Astrocyte (in vitro differentiated cells and primary cell): Measurements from ENCODE around the gene OSBPL2. TPM values are rescaled to one million over a fixed set of nuclear protein-coding genes. Genes with fewer than 3 reads are reported as not detected.

Experiments
- DNase-seq: peaks from one replicate; pipeline ENCODE4 v3.0.0-alpha.2; 2010; ENCODE audit warnings: low read depth
- FAIRE-seq: peaks from 2 replicates; lab custom pipeline; 2011; peaks lifted over from hg19 to GRCh38; lab: Jason Lieb, UNC
- H2AFZ ChIP-seq: 2 replicates; pipeline ENCODE4 v1.6.0; 2012; ENCODE audit warnings: low read depth, low read length, inconsistent platforms
- H3K27ac ChIP-seq: 2 replicates; pipeline ENCODE4 v1.5.1; 2011; ENCODE audit warnings: low read depth, low read length, inconsistent platforms
- H3K27me3 ChIP-seq: 2 replicates; pipeline ENCODE4 v1.6.0; 2011; ENCODE audit warnings: low read length, inconsistent platforms; ENCODE audit not compliant: insufficient read depth
- H3K36me3 ChIP-seq: 2 replicates; pipeline ENCODE4 v1.5.1; 2011; ENCODE audit warnings: low read length, inconsistent platforms; ENCODE audit not compliant: insufficient read depth
- H3K4me1 ChIP-seq: 2 replicates; pipeline ENCODE4 v1.5.1; 2011; ENCODE audit warnings: low read length, inconsistent platforms; ENCODE audit not compliant: insufficient read depth
- H3K4me2 ChIP-seq: 2 replicates; pipeline ENCODE4 v1.6.0; 2012; ENCODE audit warnings: low read length, inconsistent platforms
- H3K4me3 ChIP-seq: 2 replicates; pipeline ENCODE4 v1.5.1; 2011; ENCODE audit warnings: low read depth, mild to moderate bottlenecking, low read length, inconsistent platforms; ENCODE audit not compliant: insufficient read depth
- H3K79me2 ChIP-seq: 2 replicates; pipeline ENCODE4 v1.6.0; 2012; ENCODE audit warnings: mild to moderate bottlenecking, low read length, inconsistent platforms; ENCODE audit not compliant: insufficient read depth
- H3K9ac ChIP-seq: 2 replicates; pipeline ENCODE4 v1.6.0; 2012; ENCODE audit warnings: mild to moderate bottlenecking, low read length, inconsistent platforms
- H3K9me3 ChIP-seq: 2 replicates; pipeline ENCODE4 v1.5.1; 2012; ENCODE audit warnings: low read depth, mild to moderate bottlenecking, low read length, inconsistent platforms; ENCODE audit not compliant: insufficient read depth
- H4K20me1 ChIP-seq: 2 replicates; pipeline ENCODE4 v1.6.0; 2012; ENCODE audit warnings: low read length, inconsistent platforms; ENCODE audit not compliant: insufficient read depth
- H3K27ac Mint-ChIP-seq: one replicate; pipeline ENCODE4 v1.8.0; 2021; ENCODE audit warnings: mild to moderate bottlenecking, mixed read lengths; ENCODE audit not compliant: unreplicated experiment
- H3K27me3 Mint-ChIP-seq: one replicate; pipeline ENCODE4 v1.8.0; 2021; ENCODE audit warnings: low read depth, mixed read lengths; ENCODE audit not compliant: unreplicated experiment
- H3K36me3 Mint-ChIP-seq: one replicate; pipeline ENCODE4 v1.8.0; 2021; ENCODE audit warnings: low read depth, mixed read lengths; ENCODE audit not compliant: unreplicated experiment
- H3K4me1 Mint-ChIP-seq: one replicate; pipeline ENCODE4 v1.8.0; 2021; ENCODE audit warnings: low read depth, mixed read lengths; ENCODE audit not compliant: unreplicated experiment
- H3K4me3 Mint-ChIP-seq: one replicate; pipeline ENCODE4 v1.8.0; 2021; ENCODE audit warnings: mild to moderate bottlenecking, moderate library complexity, mixed read lengths; ENCODE audit not compliant: unreplicated experiment
- H3K9me3 Mint-ChIP-seq: one replicate; pipeline ENCODE4 v1.8.0; 2021; ENCODE audit warnings: mild to moderate bottlenecking, mixed read lengths; ENCODE audit not compliant: unreplicated experiment
- CTCF ChIP-seq: IDR thresholded peaks from 2 replicates; pipeline ENCODE4 v1.5.1; 2011; ENCODE audit warnings: low read depth, mild to moderate bottlenecking, inconsistent platforms, low read length, moderate library complexity; ENCODE audit not compliant: insufficient read depth
- EZH2 ChIP-seq: IDR thresholded peaks from 2 replicates; pipeline ENCODE4 v1.6.1; 2012; ENCODE audit warnings: mild to moderate bottlenecking, low read length, inconsistent platforms; ENCODE audit not compliant: insufficient read depth
- total RNA-seq: library from RNA; stranded (reverse); gene quantifications from 2 replicates; pipeline ENCODE4 v1.2.1, GENCODE V29; 2021

The OSBPL2 gene
- total RNA-seq, 1 donor from 2014 or later, result 60.3 TPM

GRCh38 chr20:62224113-62224855 lies 14.0 kb upstream of the OSBPL2 start:
- Histone ChIP-seq H3K36me3 (no peaks in the 10 kb centered on the region), H3K4me2 (no peak overlapping the region), H3K27me3 (peaks cover 22% of the 10 kb centered on the region), H3K27ac (no peak overlapping the region), H4K20me1 (peaks cover 6% of the 10 kb centered on the region), H3K79me2 (no peaks in the 10 kb centered on the region), H3K9ac (no peak overlapping the region), H3K4me3 (no peak overlapping the region), H2AFZ (no peak overlapping the region), H3K9me3 (peaks cover 2% of the 10 kb centered on the region), H3K4me1 (no peaks in the 10 kb centered on the region)
- peaks cover 2% of the 10 kb centered on the region for H3K9me3 Mint-ChIP-seq
- peaks cover 58% of the 10 kb centered on the region for H3K27me3 Mint-ChIP-seq
- no peaks in the 10 kb centered on the region for H3K36me3 Mint-ChIP-seq
- no peak overlapping the region for H3K27ac Mint-ChIP-seq
- TF ChIP-seq EZH2, result no peak
- TF ChIP-seq CTCF, result no peak
- DNase-seq, result no peak
- FAIRE-seq, result no peak
- H3K4me1 Mint-ChIP-seq, result peaks cover 2% of the 10 kb centered on the region
- no peak overlapping the region for H3K4me3 Mint-ChIP-seq

GRCh38 chr20:62225026-62225425 lies 13.3 kb upstream of the OSBPL2 start:
- no peaks in the 10 kb centered on the region for H3K79me2 ChIP-seq
- Mint-ChIP-seq H3K9me3 (peaks cover 2% of the 10 kb centered on the region), H3K4me1 (peaks cover 2% of the 10 kb centered on the region), H3K4me3 (no peak overlapping the region), H3K27ac (no peak overlapping the region), H3K27me3 (peaks cover 58% of the 10 kb centered on the region), H3K36me3 (no peaks in the 10 kb centered on the region)
- peaks cover 6% of the 10 kb centered on the region for H4K20me1 ChIP-seq
- peaks cover 2% of the 10 kb centered on the region for H3K9me3 ChIP-seq
- no peak for FAIRE-seq
- no peak for DNase-seq
- no peak overlapping the region for H3K4me3 ChIP-seq
- TF ChIP-seq CTCF (no peak), EZH2 (no peak)
- H3K27ac ChIP-seq, result no peak overlapping the region
- H3K4me2 ChIP-seq, result no peak overlapping the region
- no peak overlapping the region for H3K9ac ChIP-seq
- H3K27me3 ChIP-seq, result peaks cover 20% of the 10 kb centered on the region
- H2AFZ ChIP-seq, result no peak overlapping the region
- no peaks in the 10 kb centered on the region for H3K36me3 ChIP-seq
- no peaks in the 10 kb centered on the region for H3K4me1 ChIP-seq
